Measurements from ENCODE around the gene KNSTRN. TPM values are rescaled to one million over a fixed set of nuclear protein-coding genes. Genes with fewer than 3 reads are reported as not detected.
A peak's percentile ranks its signal among the peaks of the same experiment; 100 is the strongest.

The KNSTRN gene
- total RNA-seq, 2 experiments from 2014 or later: 57.5 to 63.3 TPM

DNA sequence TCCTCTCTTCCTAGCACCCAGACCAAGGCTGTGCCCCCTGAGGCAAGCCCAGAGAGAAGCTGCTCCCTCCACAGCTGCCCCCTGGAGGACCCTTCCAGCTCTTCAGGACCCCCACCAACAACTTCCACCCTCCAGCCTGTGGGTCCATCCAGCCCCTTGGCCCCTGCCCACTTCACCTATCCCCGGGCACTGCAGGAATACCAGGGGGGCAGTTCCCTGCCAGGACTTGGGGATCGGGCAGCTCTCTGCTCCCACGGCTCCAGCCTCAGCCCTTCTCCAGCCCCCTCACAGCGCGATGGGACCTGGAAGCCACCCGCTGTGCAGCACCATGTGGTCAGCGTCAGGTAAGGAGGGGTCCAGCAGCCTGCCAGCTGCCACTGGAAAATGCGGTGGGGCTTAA, 18.9 kb upstream of the KNSTRN start:
- Mint-ChIP-seq H3K27ac (no peak overlapping the region), H3K4me3 (no peak overlapping the region), H3K9me3 (no peaks in the 10 kb centered on the region), H3K4me1 (peaks cover 20% of the 10 kb centered on the region), H3K36me3 (ENCODE audit: low read depth) (no peaks in the 10 kb centered on the region), H3K27me3 (no peaks in the 10 kb centered on the region)
- CTCF ChIA-PET: interaction anchor here (1.5 to 2.7 kb wide), 3 partner anchors 11 to 58 kb away, joined by 3 to 12 read pairs (median 9); partner anchors contain the start of gene PHGR1
- no peak for DNase-seq
- POLR2A ChIA-PET: no interaction called here

GRCh38 chr15:40364251-40364650, 18.3 kb upstream of the KNSTRN start:
- Mint-ChIP-seq H3K9me3 (no peaks in the 10 kb centered on the region), H3K36me3 (ENCODE audit: low read depth) (no peaks in the 10 kb centered on the region), H3K27ac (no peak overlapping the region), H3K27me3 (no peaks in the 10 kb centered on the region), H3K4me1 (peaks cover 14% of the 10 kb centered on the region), H3K4me3 (no peak overlapping the region)
- DNase-seq: no peak
- CTCF ChIA-PET: interaction anchor here (1.5 to 2.7 kb wide), 5 partner anchors 12 to 58 kb away, joined by 3 to 12 read pairs (median 5); partner anchors contain the start of genes KNSTRN and PHGR1
- POLR2A ChIA-PET: no interaction called here

DNA sequence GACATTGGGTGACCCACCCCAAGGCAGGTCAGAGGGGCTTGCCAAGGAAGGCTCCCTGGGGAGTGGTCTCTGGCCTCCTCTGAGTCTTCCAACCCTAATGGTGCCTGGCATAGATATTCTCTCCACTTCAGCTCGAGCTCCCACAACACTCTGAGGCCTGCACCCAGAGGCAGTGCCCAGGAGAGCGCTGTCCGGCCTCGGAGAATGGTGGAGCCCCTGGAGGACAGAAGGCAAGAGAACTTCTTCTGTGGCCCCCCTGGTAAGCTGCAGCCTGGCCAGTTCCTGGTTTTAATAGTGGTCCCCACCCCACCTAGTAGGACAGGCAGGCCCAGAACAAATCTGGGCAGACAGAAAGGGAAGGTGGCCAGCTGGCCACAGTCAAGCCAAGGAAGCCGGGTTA, 17.5 kb upstream of the KNSTRN start:
- H3K4me3 Mint-ChIP-seq: no peak overlapping the region

GRCh38 chr15:40365624-40366456, 16.7 kb upstream of the KNSTRN start:
- no peak overlapping the region for H3K4me3 Mint-ChIP-seq
- ChIA-PET POLR2A (interaction anchor here (0.7 kb wide), 1 partner anchor 34 kb away, joined by 3 read pairs; no protein-coding TSS in a partner anchor), CTCF (interaction anchor here (0.8 to 4.8 kb wide), 12 partner anchors 9 to 58 kb away, joined by 3 to 42 read pairs (median 7); partner anchors contain the start of genes DISP2, KNSTRN, PHGR1 and PLCB2)
- no peak overlapping the region for H3K27ac Mint-ChIP-seq
- no peaks in the 10 kb centered on the region for H3K9me3 Mint-ChIP-seq
- H3K4me1 Mint-ChIP-seq: peaks cover 13% of the 10 kb centered on the region
- H3K36me3 Mint-ChIP-seq (ENCODE audit: low read depth): no peaks in the 10 kb centered on the region
- DNase-seq: no peak
- peaks cover 3% of the 10 kb centered on the region for H3K27me3 Mint-ChIP-seq

More for the DNA sequence above, 17.5 kb upstream of the KNSTRN start:
- no peaks in the 10 kb centered on the region for H3K27me3 Mint-ChIP-seq
- no peaks in the 10 kb centered on the region for H3K36me3 Mint-ChIP-seq (ENCODE audit: low read depth)
- DNase-seq: no peak
- ChIA-PET POLR2A (no interaction called here), CTCF (interaction anchor here (1.0 to 4.8 kb wide), 9 partner anchors 9 to 57 kb away, joined by 3 to 42 read pairs (median 7); partner anchors contain the start of genes DISP2, KNSTRN and PHGR1)
- no peak overlapping the region for H3K27ac Mint-ChIP-seq
- H3K9me3 Mint-ChIP-seq: no peaks in the 10 kb centered on the region
- H3K4me1 Mint-ChIP-seq: peaks cover 13% of the 10 kb centered on the region

- no peak for DNase-seq
- no peaks in the 10 kb centered on the region for H3K36me3 Mint-ChIP-seq (ENCODE audit: low read depth)
- POLR2A ChIA-PET: no interaction called here
- no peaks in the 10 kb centered on the region for H3K9me3 Mint-ChIP-seq
- CTCF ChIA-PET: interaction anchor here (0.7 to 4.8 kb wide), 14 partner anchors 10 to 68 kb away, joined by 3 to 42 read pairs (median 7); partner anchors contain the start of genes DISP2, INAFM2, IVD and PLCB2
- H3K27me3 Mint-ChIP-seq: peaks cover 6% of the 10 kb centered on the region
- peaks cover 13% of the 10 kb centered on the region for H3K4me1 Mint-ChIP-seq
- H3K4me3 Mint-ChIP-seq: peak overlapping the region; percentile 72
- peak overlapping the region; percentile 84 for H3K27ac Mint-ChIP-seq
Measured at GRCh38 chr15:40366457-40367370, 15.8 kb upstream of the KNSTRN start.

GRCh38 chr15:40367371-40367685, 15.2 kb upstream of the KNSTRN start:
- DNase-seq: no peak
- H3K9me3 Mint-ChIP-seq: no peaks in the 10 kb centered on the region
- peak overlapping the region; percentile 72 for H3K4me3 Mint-ChIP-seq
- peak overlapping the region; percentile 84 for H3K27ac Mint-ChIP-seq
- POLR2A ChIA-PET: no interaction called here
- no peaks in the 10 kb centered on the region for H3K36me3 Mint-ChIP-seq (ENCODE audit: low read depth)
- peaks cover 6% of the 10 kb centered on the region for H3K27me3 Mint-ChIP-seq
- H3K4me1 Mint-ChIP-seq: peaks cover 13% of the 10 kb centered on the region
- CTCF ChIA-PET: interaction anchor here (0.6 to 4.8 kb wide), 21 partner anchors 8 to 73 kb away, joined by 3 to 42 read pairs (median 5); partner anchors contain the start of genes BAHD1, DISP2, INAFM2 and IVD

DNA sequence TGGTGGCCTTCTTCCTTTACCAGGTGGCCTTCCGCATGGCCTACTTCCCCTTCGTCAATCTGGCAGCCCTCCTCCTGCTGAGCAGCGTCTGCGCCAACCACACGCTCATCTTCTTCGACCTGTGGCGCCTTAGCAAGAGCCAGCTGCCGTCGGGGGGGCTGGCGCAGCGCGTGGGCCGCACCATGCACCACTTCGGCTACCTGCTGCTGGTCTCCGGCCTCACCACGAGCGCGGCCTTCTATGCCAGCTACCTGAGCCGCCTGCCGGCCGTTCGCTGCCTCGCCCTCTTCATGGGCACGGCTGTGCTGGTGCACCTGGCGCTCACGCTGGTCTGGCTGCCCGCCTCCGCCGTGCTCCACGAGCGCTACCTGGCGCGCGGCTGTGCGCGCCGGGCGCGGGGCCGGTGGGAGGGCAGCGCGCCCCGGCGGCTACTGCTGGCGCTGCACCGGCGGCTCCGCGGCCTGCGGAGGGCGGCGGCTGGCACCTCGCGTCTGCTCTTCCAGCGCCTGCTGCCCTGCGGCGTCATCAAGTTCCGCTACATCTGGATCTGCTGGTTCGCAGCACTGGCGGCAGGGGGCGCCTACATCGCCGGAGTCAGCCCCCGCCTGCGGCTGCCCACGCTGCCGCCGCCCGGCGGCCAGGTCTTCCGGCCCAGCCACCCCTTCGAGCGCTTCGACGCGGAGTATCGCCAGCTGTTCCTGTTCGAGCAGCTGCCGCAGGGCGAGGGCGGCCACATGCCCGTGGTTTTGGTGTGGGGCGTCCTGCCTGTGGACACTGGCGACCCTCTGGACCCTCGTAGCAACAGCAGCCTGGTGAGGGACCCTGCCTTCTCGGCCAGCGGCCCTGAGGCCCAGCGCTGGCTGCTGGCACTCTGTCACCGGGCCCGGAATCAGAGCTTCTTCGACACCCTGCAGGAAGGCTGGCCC, 14.6 kb upstream of the KNSTRN start:
- ChIA-PET POLR2A (no interaction called here), CTCF (interaction anchor here (0.6 to 4.8 kb wide), 30 partner anchors 9 to 73 kb away, joined by 3 to 42 read pairs (median 4); partner anchors contain the start of genes BAHD1, DISP2, INAFM2 and IVD)
- DNase-seq: peak; percentile 89
- peak overlapping the region; percentile 72 for H3K4me3 Mint-ChIP-seq
- H3K4me1 Mint-ChIP-seq: peaks cover 13% of the 10 kb centered on the region
- H3K9me3 Mint-ChIP-seq: no peaks in the 10 kb centered on the region
- peaks cover 6% of the 10 kb centered on the region for H3K27me3 Mint-ChIP-seq
- peak overlapping the region; percentile 84 for H3K27ac Mint-ChIP-seq
- H3K36me3 Mint-ChIP-seq (ENCODE audit: low read depth): no peaks in the 10 kb centered on the region

- DNase-seq: no peak
- Mint-ChIP-seq H3K4me3 (no peak overlapping the region), H3K9me3 (no peaks in the 10 kb centered on the region), H3K36me3 (ENCODE audit: low read depth) (no peaks in the 10 kb centered on the region), H3K27ac (peak overlapping the region; percentile 36), H3K4me1 (peaks cover 13% of the 10 kb centered on the region), H3K27me3 (peaks cover 6% of the 10 kb centered on the region)
- ChIA-PET POLR2A (no interaction called here), CTCF (interaction anchor here (0.7 to 4.8 kb wide), 23 partner anchors 8 to 81 kb away, joined by 3 to 42 read pairs (median 6); partner anchors contain the start of genes BAHD1, DISP2, INAFM2 and IVD)
Measured at GRCh38 chr15:40368719-40369473, 13.6 kb upstream of the KNSTRN start.

- DNase-seq: no peak
- ChIA-PET CTCF (interaction anchor here (0.9 to 4.8 kb wide), 12 partner anchors 10 to 95 kb away, joined by 3 to 42 read pairs (median 6); partner anchors contain the start of genes DISP2, IVD and KNSTRN), POLR2A (no interaction called here)
- Mint-ChIP-seq H3K4me1 (peaks cover 13% of the 10 kb centered on the region), H3K36me3 (ENCODE audit: low read depth) (no peaks in the 10 kb centered on the region), H3K27ac (no peak overlapping the region), H3K27me3 (peaks cover 6% of the 10 kb centered on the region), H3K9me3 (no peaks in the 10 kb centered on the region), H3K4me3 (no peak overlapping the region)
Measured at GRCh38 chr15:40369474-40369869, 13.0 kb upstream of the KNSTRN start.

- Mint-ChIP-seq H3K27ac (no peak overlapping the region), H3K9me3 (no peaks in the 10 kb centered on the region), H3K27me3 (peaks cover 6% of the 10 kb centered on the region), H3K4me1 (peaks cover 13% of the 10 kb centered on the region), H3K4me3 (no peak overlapping the region), H3K36me3 (ENCODE audit: low read depth) (no peaks in the 10 kb centered on the region)
- DNase-seq: no peak
- ChIA-PET POLR2A (no interaction called here), CTCF (interaction anchor here (0.9 to 4.2 kb wide), 10 partner anchors 10 to 95 kb away, joined by 3 to 21 read pairs (median 6); partner anchors contain the start of genes IVD and KNSTRN)
Measured at GRCh38 chr15:40369971-40370370, 12.6 kb upstream of the KNSTRN start.

- Mint-ChIP-seq H3K9me3 (no peaks in the 10 kb centered on the region), H3K27me3 (peaks cover 6% of the 10 kb centered on the region), H3K27ac (no peak overlapping the region), H3K4me3 (no peak overlapping the region), H3K4me1 (no peaks in the 10 kb centered on the region), H3K36me3 (ENCODE audit: low read depth) (no peaks in the 10 kb centered on the region)
- ChIA-PET CTCF (no interaction called here), POLR2A (no interaction called here)
- DNase-seq: no peak
Measured at GRCh38 chr15:40372981-40373380, 9.5 kb upstream of the KNSTRN start.

Data from activated CD4-positive, alpha-beta T cell treated with anti-CD3 and anti-CD28 coated beads, Interleukin-2, amount 10 ng/mL, durations not matched to agents 7 days and 5 days (primary cell).